NCI-H1105 treated with DMSO at 0.1 percent for 48 hours (cell line): Measurements from ENCODE around the gene PHF10.
A peak's percentile ranks its signal among the peaks of the same experiment; 100 is the strongest.

Experiments
- DNase-seq: peaks from one replicate; lab custom pipeline; 2025; lab: John Stamatoyannopoulos, UW

PHF10 gene

GRCh38 chr6:169677096-169677495 is 47.2 kb downstream of the PHF10 start:
- DNase-seq, result no peak

- DNase-seq, result no peak
Observed at GRCh38 chr6:169675011-169675410, 49.3 kb downstream of the PHF10 start.

- no peak for DNase-seq
Observed at GRCh38 chr6:169671563-169671962, 52.7 kb downstream of the PHF10 start.

- DNase-seq, result no peak
Observed at GRCh38 chr6:169669889-169670288, 54.4 kb downstream of the PHF10 start.

GRCh38 chr6:169669147-169669546 is 55.2 kb downstream of the PHF10 start:
- no peak for DNase-seq

- no peak for DNase-seq
Observed at GRCh38 chr6:169668203-169668847, 56.0 kb downstream of the PHF10 start.

GRCh38 chr6:169667716-169668115 is 56.6 kb downstream of the PHF10 start:
- no peak for DNase-seq

GRCh38 chr6:169666441-169666840 is 57.9 kb downstream of the PHF10 start:
- peak; percentile 40 for DNase-seq

GRCh38 chr6:169665289-169665688 is 59.0 kb downstream of the PHF10 start:
- peak; percentile 99 for DNase-seq

- DNase-seq, result no peak
Observed at GRCh38 chr6:169664227-169664626, 60.1 kb downstream of the PHF10 start.

GRCh38 chr6:169663468-169663867 is 60.8 kb downstream of the PHF10 start:
- DNase-seq, result no peak

- DNase-seq, result no peak
Observed at GRCh38 chr6:169661391-169661756, 62.9 kb downstream of the PHF10 start.

- DNase-seq, result no peak
Observed at GRCh38 chr6:169660751-169661390, 63.4 kb downstream of the PHF10 start.

GRCh38 chr6:169659820-169660610 is 64.3 kb downstream of the PHF10 start:
- DNase-seq, result no peak

GRCh38 chr6:169657284-169657610 is 67.1 kb downstream of the PHF10 start:
- DNase-seq, result no peak

GRCh38 chr6:169656546-169657283 is 67.6 kb downstream of the PHF10 start:
- DNase-seq, result no peak

GRCh38 chr6:169654598-169655391 is 69.5 kb downstream of the PHF10 start:
- no peak for DNase-seq
